Germinal center (tissue), 1 donor: ENCODE measurements around the gene CD63.

Source experiments
- DNase-seq: peaks from one replicate; pipeline ENCODE4 v3.0.0; 2012; ENCODE audit warnings: mixed read lengths, low spot score

Gene CD63

GRCh38 chr12:55739025-55739378 lies 10.2 kb upstream of the CD63 start:
- DNase-seq, result no peak

- DNase-seq, result peak; percentile 76
Observed at GRCh38 chr12:55738123-55739024, 9.6 kb upstream of the CD63 start.

GRCh38 chr12:55737581-55738122 lies 8.8 kb upstream of the CD63 start:
- DNase-seq, result no peak

- peak; percentile 58 for DNase-seq
Observed at GRCh38 chr12:55736780-55737580, 8.2 kb upstream of the CD63 start.

- DNase-seq, result no peak
Observed at GRCh38 chr12:55736076-55736475, 7.3 kb upstream of the CD63 start.

GRCh38 chr12:55734595-55734994 lies 5.8 kb upstream of the CD63 start:
- DNase-seq, result no peak

- no peak for DNase-seq
Observed at GRCh38 chr12:55733858-55734257, 5.0 kb upstream of the CD63 start.

GRCh38 chr12:55733021-55733555 lies 4.3 kb upstream of the CD63 start:
- no peak for DNase-seq

- no peak for DNase-seq
Observed at GRCh38 chr12:55732288-55732687, 3.5 kb upstream of the CD63 start.

- peak; percentile 45 for DNase-seq
Observed at GRCh38 chr12:55729819-55730818, 1.3 kb upstream of the CD63 start.

- peak; percentile 35 for DNase-seq
Observed at GRCh38 chr12:55728186-55728938, 447 bp downstream of the CD63 start.

GRCh38 chr12:55727643-55728185 lies 1.1 kb downstream of the CD63 start:
- DNase-seq, result no peak

- no peak for DNase-seq
Observed at GRCh38 chr12:55726971-55727370, 1.8 kb downstream of the CD63 start.

GRCh38 chr12:55725556-55725955 lies 3.3 kb downstream of the CD63 start:
- no peak for DNase-seq

- DNase-seq, result no peak
Observed at GRCh38 chr12:55724940-55725309, 3.9 kb downstream of the CD63 start.

- peak; percentile 68 for DNase-seq
Observed at GRCh38 chr12:55724226-55724939, 4.4 kb downstream of the CD63 start.

- no peak for DNase-seq
Observed at GRCh38 chr12:55723516-55724225, 5.1 kb downstream of the CD63 start.

- no peak for DNase-seq
Observed at GRCh38 chr12:55722948-55723347, 5.9 kb downstream of the CD63 start.

GRCh38 chr12:55721601-55722213 lies 7.1 kb downstream of the CD63 start:
- DNase-seq, result no peak
